GM23338 (cell line): ENCODE measurements around the gene ZNF438.

ENCODE experiments used
- EZH2 ChIP-seq: fragments of 200-600 bp; sonication (generic); IDR thresholded peaks from one replicate; pipeline ENCODE4 v1.8.0; 2017; ENCODE audit warnings: antibody characterized with exemption, mild to moderate bottlenecking, low read depth; ENCODE audit not compliant: unreplicated experiment
- TF ChIP-seq, protein P1 (sequence below), 2 experiments: fragments of 200-600 bp in 1 of 2; sonication (generic) in 1 of 2; conservative IDR thresholded peaks; 2 replicates each; pipeline versions ENCODE4 v1.5.1 to v1.6.1; 2016 to 2017; ENCODE audit warnings: antibody characterized with exemption in 2 of 2, low read depth in 2 of 2, mild to moderate bottlenecking in 2 of 2, moderate library complexity in 1 of 2
- TF ChIP-seq, protein P2 (sequence below): IDR thresholded peaks from one replicate; pipeline ENCODE4 v1.6.1; 2018; ENCODE audit warnings: antibody characterized with exemption; ENCODE audit not compliant: unreplicated experiment
- TF ChIP-seq, protein P3 (sequence below): IDR thresholded peaks from 2 replicates; pipeline ENCODE4 v1.6.1; 2016; ENCODE audit warnings: antibody characterized with exemption

DNA sequence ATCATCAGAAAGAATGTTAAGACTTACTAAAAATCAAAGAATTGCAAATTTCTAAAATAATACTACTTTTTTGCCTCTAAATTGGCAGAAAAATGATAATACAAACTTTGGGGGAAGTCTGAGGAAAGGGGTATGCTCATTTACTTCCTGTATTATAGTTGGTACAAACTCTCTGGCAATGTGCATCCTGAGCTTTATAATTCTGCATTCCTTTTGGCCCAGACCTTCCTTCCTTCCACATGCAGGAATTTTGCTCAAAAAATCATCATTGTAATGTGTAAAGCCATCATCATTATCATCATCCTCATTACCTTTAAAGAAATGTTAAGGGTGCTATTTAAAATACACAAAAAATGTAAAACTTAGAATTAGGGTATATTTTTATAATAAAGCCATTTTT is 148.5 kb downstream of the ZNF438 start:
- TF ChIP-seq, protein P1, sequence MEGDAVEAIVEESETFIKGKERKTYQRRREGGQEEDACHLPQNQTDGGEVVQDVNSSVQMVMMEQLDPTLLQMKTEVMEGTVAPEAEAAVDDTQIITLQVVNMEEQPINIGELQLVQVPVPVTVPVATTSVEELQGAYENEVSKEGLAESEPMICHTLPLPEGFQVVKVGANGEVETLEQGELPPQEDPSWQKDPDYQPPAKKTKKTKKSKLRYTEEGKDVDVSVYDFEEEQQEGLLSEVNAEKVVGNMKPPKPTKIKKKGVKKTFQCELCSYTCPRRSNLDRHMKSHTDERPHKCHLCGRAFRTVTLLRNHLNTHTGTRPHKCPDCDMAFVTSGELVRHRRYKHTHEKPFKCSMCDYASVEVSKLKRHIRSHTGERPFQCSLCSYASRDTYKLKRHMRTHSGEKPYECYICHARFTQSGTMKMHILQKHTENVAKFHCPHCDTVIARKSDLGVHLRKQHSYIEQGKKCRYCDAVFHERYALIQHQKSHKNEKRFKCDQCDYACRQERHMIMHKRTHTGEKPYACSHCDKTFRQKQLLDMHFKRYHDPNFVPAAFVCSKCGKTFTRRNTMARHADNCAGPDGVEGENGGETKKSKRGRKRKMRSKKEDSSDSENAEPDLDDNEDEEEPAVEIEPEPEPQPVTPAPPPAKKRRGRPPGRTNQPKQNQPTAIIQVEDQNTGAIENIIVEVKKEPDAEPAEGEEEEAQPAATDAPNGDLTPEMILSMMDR (conservative IDR thresholded peaks at IDR 0.05; ENCODE audit: low read depth in 2 of 2) = no peak
- TF ChIP-seq, protein P2, sequence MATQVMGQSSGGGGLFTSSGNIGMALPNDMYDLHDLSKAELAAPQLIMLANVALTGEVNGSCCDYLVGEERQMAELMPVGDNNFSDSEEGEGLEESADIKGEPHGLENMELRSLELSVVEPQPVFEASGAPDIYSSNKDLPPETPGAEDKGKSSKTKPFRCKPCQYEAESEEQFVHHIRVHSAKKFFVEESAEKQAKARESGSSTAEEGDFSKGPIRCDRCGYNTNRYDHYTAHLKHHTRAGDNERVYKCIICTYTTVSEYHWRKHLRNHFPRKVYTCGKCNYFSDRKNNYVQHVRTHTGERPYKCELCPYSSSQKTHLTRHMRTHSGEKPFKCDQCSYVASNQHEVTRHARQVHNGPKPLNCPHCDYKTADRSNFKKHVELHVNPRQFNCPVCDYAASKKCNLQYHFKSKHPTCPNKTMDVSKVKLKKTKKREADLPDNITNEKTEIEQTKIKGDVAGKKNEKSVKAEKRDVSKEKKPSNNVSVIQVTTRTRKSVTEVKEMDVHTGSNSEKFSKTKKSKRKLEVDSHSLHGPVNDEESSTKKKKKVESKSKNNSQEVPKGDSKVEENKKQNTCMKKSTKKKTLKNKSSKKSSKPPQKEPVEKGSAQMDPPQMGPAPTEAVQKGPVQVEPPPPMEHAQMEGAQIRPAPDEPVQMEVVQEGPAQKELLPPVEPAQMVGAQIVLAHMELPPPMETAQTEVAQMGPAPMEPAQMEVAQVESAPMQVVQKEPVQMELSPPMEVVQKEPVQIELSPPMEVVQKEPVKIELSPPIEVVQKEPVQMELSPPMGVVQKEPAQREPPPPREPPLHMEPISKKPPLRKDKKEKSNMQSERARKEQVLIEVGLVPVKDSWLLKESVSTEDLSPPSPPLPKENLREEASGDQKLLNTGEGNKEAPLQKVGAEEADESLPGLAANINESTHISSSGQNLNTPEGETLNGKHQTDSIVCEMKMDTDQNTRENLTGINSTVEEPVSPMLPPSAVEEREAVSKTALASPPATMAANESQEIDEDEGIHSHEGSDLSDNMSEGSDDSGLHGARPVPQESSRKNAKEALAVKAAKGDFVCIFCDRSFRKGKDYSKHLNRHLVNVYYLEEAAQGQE = no peak
- TF ChIP-seq, protein P3, sequence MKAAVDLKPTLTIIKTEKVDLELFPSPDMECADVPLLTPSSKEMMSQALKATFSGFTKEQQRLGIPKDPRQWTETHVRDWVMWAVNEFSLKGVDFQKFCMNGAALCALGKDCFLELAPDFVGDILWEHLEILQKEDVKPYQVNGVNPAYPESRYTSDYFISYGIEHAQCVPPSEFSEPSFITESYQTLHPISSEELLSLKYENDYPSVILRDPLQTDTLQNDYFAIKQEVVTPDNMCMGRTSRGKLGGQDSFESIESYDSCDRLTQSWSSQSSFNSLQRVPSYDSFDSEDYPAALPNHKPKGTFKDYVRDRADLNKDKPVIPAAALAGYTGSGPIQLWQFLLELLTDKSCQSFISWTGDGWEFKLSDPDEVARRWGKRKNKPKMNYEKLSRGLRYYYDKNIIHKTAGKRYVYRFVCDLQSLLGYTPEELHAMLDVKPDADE = no peak
- TF ChIP-seq EZH2 = no peak
